Ishikawa (cell line): ENCODE results near the gene ELMO3.

Source experiments
- FOXM1 ChIP-seq: IDR thresholded peaks from 2 replicates; pipeline ENCODE4 v1.6.1; 2012; ENCODE audit warnings: low read depth, borderline replicate concordance
- TAF1 ChIP-seq: IDR thresholded peaks from 2 replicates; pipeline ENCODE4 v1.6.1; 2012; ENCODE audit warnings: low read depth, mild to moderate bottlenecking
- TCF12 ChIP-seq: IDR thresholded peaks from 2 replicates; pipeline ENCODE4 v1.6.1; 2012; ENCODE audit warnings: low read depth
- TF ChIP-seq, protein P1 (sequence below): IDR thresholded peaks from 2 replicates; pipeline ENCODE4 v1.6.1; 2012
- TF ChIP-seq, protein P2 (sequence below): IDR thresholded peaks from 2 replicates; pipeline ENCODE4 v1.6.1; 2012; ENCODE audit warnings: low read depth, mild to moderate bottlenecking

DNA sequence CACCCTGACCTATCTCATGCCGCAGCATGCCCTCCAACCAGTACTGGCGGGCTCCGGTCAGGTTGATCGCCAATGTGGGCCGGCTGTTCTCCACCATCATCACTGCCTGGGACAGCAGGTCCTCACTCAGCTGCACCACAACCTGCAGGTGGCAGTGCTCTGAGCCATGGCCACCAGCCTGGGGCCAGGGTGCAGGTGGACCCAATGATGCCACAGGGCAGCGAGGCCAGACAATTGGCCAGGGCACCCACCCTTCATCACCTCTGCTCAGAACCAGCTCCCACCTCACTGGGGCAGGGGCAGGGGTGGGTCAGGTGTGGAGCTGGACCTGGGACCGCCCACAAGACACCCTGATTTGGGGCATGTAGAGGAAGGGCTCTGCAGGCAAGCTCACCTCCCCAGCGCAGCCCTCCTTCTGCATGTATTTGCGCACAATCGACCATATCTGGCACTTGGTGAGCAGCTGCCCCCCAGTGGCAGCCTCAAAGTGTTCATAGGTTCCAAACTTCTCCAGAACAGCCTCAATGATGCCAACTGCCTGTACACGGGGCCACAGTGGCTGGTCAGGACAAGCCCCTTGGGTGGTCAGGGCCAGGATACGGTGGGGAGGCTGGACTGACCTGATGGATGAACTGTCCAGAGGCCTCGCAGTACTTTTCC, 19.4 kb upstream of the ELMO3 start:
- TF ChIP-seq, protein P1, sequence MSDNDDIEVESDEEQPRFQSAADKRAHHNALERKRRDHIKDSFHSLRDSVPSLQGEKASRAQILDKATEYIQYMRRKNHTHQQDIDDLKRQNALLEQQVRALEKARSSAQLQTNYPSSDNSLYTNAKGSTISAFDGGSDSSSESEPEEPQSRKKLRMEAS: no peak
- TF ChIP-seq TAF1 (no peak), TCF12 (no peak), FOXM1 (no peak)
- TF ChIP-seq, protein P2, sequence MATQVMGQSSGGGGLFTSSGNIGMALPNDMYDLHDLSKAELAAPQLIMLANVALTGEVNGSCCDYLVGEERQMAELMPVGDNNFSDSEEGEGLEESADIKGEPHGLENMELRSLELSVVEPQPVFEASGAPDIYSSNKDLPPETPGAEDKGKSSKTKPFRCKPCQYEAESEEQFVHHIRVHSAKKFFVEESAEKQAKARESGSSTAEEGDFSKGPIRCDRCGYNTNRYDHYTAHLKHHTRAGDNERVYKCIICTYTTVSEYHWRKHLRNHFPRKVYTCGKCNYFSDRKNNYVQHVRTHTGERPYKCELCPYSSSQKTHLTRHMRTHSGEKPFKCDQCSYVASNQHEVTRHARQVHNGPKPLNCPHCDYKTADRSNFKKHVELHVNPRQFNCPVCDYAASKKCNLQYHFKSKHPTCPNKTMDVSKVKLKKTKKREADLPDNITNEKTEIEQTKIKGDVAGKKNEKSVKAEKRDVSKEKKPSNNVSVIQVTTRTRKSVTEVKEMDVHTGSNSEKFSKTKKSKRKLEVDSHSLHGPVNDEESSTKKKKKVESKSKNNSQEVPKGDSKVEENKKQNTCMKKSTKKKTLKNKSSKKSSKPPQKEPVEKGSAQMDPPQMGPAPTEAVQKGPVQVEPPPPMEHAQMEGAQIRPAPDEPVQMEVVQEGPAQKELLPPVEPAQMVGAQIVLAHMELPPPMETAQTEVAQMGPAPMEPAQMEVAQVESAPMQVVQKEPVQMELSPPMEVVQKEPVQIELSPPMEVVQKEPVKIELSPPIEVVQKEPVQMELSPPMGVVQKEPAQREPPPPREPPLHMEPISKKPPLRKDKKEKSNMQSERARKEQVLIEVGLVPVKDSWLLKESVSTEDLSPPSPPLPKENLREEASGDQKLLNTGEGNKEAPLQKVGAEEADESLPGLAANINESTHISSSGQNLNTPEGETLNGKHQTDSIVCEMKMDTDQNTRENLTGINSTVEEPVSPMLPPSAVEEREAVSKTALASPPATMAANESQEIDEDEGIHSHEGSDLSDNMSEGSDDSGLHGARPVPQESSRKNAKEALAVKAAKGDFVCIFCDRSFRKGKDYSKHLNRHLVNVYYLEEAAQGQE: no peak
